ENCODE measurements around the gene BRD4.

Gene BRD4

GRCh38 chr19:15268928-15269253, 63.4 kb downstream of the BRD4 start:
- no peak overlapping the region for H3K4me3 ChIP-seq (ENCODE audit: low read depth, low read length)
- no peak for TF ChIP-seq CTCF (IDR thresholded peaks at IDR 0.05; ENCODE audit: low read depth, low read length)

GRCh38 chr19:15268192-15268927, 64.0 kb downstream of the BRD4 start:
- TF ChIP-seq CTCF (IDR thresholded peaks at IDR 0.05; ENCODE audit: low read depth, low read length): no peak
- H3K4me3 ChIP-seq (ENCODE audit: low read depth, low read length): no peak overlapping the region

GRCh38 chr19:15266683-15267082, 65.7 kb downstream of the BRD4 start:
- no peak overlapping the region for H3K4me3 ChIP-seq (ENCODE audit: low read depth, low read length)
- no peak for TF ChIP-seq CTCF (IDR thresholded peaks at IDR 0.05; ENCODE audit: low read depth, low read length)

GRCh38 chr19:15265850-15266248, 66.5 kb downstream of the BRD4 start:
- H3K4me3 ChIP-seq (ENCODE audit: low read depth, low read length): no peak overlapping the region
- TF ChIP-seq CTCF (IDR thresholded peaks at IDR 0.05; ENCODE audit: low read depth, low read length): no peak

GRCh38 chr19:15265214-15265849, 67.0 kb downstream of the BRD4 start:
- TF ChIP-seq CTCF (IDR thresholded peaks at IDR 0.05; ENCODE audit: low read depth, low read length): no peak
- no peak overlapping the region for H3K4me3 ChIP-seq (ENCODE audit: low read depth, low read length)

- no peak overlapping the region for H3K4me3 ChIP-seq (ENCODE audit: low read depth, low read length)
- TF ChIP-seq CTCF (IDR thresholded peaks at IDR 0.05; ENCODE audit: low read depth, low read length): no peak
These were observed 67.5 kb downstream of the BRD4 start for GRCh38 chr19:15264933-15265206.

GRCh38 chr19:15264061-15264932, 68.0 kb downstream of the BRD4 start:
- no peak overlapping the region for H3K4me3 ChIP-seq (ENCODE audit: low read depth, low read length)
- TF ChIP-seq CTCF (IDR thresholded peaks at IDR 0.05; ENCODE audit: low read depth, low read length): peak; percentile 82

All from WI38 (cell line).